ENCODE results near the gene PSMD5.
A peak's percentile ranks its signal among the peaks of the same experiment; 100 is the strongest.

PSMD5 gene

DNA sequence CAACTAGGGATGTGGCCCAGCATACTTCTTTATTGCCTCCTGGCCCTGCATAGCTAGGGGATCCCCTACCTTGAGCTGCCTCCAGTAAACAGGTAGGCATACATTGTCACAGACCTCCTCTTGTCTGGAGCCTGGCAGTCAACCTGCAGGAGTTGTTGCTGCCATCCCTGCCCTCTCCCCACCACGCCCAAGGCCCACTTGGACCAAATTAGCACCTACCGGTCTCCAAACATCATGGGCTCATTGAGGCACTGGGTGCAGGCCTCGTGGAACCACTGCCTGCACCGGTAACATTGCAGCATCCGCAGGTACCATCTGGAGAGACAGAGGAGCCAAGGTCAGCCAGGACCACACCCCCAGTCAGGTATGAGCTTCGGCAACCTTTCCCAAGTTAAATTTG is 23.9 kb upstream of the PSMD5 start:
- H3K36me3 Mint-ChIP-seq = peaks cover 12% of the 10 kb centered on the region
- H3K4me1 Mint-ChIP-seq = peaks cover 29% of the 10 kb centered on the region
- H3K4me3 Mint-ChIP-seq = no peak overlapping the region
- no peaks in the 10 kb centered on the region for H3K9me3 Mint-ChIP-seq
- no peaks in the 10 kb centered on the region for H3K27me3 Mint-ChIP-seq
- peak overlapping the region; percentile 30 for H3K27ac Mint-ChIP-seq

DNA sequence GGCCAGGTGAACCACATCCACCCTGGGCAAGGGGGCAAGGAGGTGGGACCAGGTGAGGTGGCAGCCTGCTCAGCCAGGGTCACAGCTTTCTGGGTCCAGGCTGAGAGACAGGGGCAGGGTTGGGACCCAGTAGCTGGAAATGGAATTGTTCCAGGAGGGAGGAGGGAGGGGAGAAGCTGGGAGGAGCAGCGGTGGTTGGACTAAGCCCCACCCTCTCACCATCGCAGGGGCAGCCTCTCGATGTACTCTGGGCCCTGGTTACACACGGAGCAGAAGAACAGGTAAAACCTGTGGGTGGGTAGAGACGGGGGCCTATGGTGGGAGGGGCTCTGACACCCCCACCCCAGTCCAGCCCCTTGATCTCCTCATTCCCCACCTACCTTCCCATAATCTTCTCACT is 23.1 kb upstream of the PSMD5 start:
- no peaks in the 10 kb centered on the region for H3K9me3 Mint-ChIP-seq
- no peak overlapping the region for H3K4me3 Mint-ChIP-seq
- H3K27ac Mint-ChIP-seq = no peak overlapping the region
- peaks cover 22% of the 10 kb centered on the region for H3K4me1 Mint-ChIP-seq
- no peaks in the 10 kb centered on the region for H3K27me3 Mint-ChIP-seq
- peaks cover 8% of the 10 kb centered on the region for H3K36me3 Mint-ChIP-seq

DNA sequence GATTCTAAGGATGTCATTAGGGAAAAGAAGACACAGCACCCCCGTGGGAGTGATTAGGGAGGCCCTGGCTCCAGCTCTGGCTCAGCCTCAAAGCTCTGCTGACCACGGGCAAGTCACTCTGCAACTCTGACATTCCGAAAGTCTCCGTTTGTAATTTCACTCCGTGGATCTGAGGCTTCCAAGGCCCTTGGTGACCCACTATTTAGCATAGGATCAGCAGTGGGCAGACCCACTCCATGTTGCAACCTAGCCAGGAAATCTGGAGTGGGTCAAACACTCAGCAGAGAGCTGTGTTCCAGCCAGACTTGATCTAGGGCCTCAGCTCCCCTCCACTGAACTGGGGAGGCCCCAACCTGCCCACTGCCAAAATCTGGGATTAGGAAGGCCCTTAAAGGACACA is 22.5 kb upstream of the PSMD5 start:
- peaks cover 8% of the 10 kb centered on the region for H3K36me3 Mint-ChIP-seq
- peaks cover 18% of the 10 kb centered on the region for H3K4me1 Mint-ChIP-seq
- H3K27me3 Mint-ChIP-seq = no peaks in the 10 kb centered on the region
- H3K4me3 Mint-ChIP-seq = no peak overlapping the region
- H3K27ac Mint-ChIP-seq = no peak overlapping the region
- no peaks in the 10 kb centered on the region for H3K9me3 Mint-ChIP-seq

DNA sequence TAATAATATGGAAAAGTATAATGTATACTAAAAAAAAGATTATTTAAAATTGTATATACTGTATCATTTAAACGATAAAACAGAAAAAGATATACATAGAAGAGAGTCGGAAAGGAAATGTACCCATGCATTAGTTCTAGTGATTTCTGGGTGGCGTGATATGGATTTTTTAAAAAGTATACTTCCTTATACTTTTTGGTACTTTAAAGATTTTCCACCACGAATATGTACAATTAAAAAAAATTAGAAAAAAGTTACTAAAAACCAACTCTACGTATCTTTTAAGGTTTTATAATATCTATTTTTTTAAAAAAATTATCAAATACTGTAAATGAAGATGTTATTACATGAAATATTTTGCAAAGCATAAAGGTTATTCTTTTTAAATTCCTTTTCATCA is 22.0 kb upstream of the PSMD5 start:
- Mint-ChIP-seq H3K4me3 (no peak overlapping the region), H3K9me3 (no peaks in the 10 kb centered on the region), H3K27ac (no peak overlapping the region), H3K27me3 (no peaks in the 10 kb centered on the region), H3K36me3 (peaks cover 8% of the 10 kb centered on the region), H3K4me1 (peaks cover 16% of the 10 kb centered on the region)

DNA sequence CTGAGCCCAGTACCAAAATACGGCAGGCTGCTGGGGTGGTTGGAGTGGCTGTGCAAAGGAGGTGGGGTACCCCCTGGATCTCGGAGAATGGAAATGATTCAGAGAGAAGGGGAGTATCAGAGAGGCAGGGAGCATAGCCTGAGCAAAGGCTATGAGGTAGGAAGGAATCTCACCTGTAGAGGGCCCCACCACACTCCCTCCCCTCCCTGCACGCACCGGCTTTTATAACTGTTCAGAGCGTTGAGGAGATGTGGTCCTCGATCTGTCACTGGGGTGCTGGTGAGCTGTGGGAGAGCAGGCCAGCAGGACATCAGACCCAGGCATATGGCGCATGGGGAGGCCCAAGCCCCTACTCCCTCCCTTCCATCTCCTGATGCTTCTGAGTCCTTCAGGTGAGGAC is 21.1 kb upstream of the PSMD5 start:
- peaks cover 8% of the 10 kb centered on the region for H3K4me1 Mint-ChIP-seq
- peak overlapping the region; percentile 23 for H3K27ac Mint-ChIP-seq
- no peaks in the 10 kb centered on the region for H3K27me3 Mint-ChIP-seq
- H3K36me3 Mint-ChIP-seq = peaks cover 9% of the 10 kb centered on the region
- H3K9me3 Mint-ChIP-seq = no peaks in the 10 kb centered on the region
- H3K4me3 Mint-ChIP-seq = no peak overlapping the region

DNA sequence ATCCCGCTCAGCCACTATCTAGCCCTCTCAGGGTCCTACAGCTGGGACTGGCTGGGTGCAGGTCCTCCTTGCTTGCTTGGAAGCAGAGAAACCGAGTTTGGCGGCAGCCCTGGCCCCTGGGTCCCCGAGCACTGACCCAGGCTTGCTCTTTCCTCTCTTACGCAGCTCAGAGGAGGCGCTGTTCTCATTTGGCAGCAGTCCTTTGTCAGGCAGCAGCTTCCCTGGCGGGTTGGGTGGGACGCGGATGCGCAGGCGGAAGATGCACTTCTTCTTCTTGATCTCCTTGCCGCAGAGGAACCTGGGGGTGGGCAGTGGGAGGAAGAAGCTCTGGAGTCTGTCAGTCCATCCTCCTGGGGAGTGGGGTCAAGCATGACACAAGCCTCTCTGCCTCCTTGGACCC is 19.7 kb upstream of the PSMD5 start:
- Mint-ChIP-seq H3K4me1 (peaks cover 3% of the 10 kb centered on the region), H3K9me3 (no peaks in the 10 kb centered on the region), H3K36me3 (peaks cover 11% of the 10 kb centered on the region), H3K27ac (no peak overlapping the region), H3K27me3 (no peaks in the 10 kb centered on the region), H3K4me3 (no peak overlapping the region)

DNA sequence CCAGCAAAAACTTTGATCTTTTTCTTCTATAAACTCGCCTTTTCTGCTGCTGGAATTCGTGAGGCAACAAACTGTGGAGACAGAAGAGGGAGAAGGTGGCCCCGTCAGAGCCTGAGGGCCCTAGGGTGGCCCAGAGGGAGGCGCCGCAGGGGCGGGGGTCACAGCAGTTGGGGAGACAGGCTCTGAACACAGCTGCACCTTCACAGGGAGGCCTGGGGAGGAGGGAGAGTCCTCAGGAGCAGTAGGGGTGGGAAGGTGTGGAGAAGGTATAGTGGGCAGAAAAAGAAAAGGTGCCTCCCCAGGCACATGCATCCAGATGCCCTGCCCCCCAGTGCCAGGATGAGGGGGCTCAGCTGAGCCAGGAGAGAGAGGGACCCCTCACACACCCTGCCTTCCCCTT is 19.2 kb upstream of the PSMD5 start:
- H3K4me1 Mint-ChIP-seq = peaks cover 3% of the 10 kb centered on the region
- H3K27me3 Mint-ChIP-seq = no peaks in the 10 kb centered on the region
- no peak overlapping the region for H3K4me3 Mint-ChIP-seq
- no peak overlapping the region for H3K27ac Mint-ChIP-seq
- no peaks in the 10 kb centered on the region for H3K9me3 Mint-ChIP-seq
- H3K36me3 Mint-ChIP-seq = peaks cover 11% of the 10 kb centered on the region

DNA sequence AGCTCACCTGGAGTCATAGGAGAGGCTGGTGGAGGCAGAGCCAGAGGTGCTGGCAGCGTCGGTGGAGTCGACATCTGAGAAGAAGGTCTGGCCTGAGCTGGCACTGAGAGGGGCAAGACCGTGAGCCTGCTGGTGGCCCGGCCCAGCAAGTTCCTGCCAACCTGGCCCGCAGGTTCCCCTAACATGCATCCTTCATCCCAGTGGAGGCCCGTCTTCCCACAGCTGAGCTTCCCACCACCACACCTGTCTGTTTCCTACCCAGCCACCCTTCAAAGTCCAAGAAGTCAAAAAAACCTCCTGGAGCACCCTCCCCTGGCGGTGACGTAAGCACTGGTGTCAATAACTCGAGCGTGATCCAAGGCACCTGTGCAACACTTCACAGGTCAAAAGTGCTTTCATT is 17.4 kb upstream of the PSMD5 start:
- Mint-ChIP-seq H3K4me3 (no peak overlapping the region), H3K9me3 (no peaks in the 10 kb centered on the region), H3K4me1 (peaks cover 3% of the 10 kb centered on the region), H3K36me3 (peaks cover 8% of the 10 kb centered on the region), H3K27me3 (no peaks in the 10 kb centered on the region), H3K27ac (no peak overlapping the region)

DNA sequence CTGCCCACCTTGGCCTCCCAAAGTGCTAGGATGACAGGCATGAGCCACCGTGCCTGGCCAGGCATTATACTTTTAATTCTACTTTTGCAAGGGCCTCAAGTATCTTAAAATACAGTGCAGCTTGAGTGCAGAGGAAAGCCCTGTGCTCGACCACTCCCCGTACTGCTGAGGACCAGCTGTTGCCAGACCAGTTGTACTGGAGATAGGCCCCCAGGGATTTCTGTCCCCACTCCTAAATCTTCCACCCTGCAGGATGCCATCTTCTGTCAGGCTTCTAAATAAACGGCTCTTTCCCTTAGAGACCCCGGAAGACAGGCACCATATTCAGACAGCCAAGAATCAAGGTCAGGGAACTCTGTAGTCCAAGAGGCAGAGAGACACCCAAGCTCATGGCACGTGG is 16.6 kb upstream of the PSMD5 start:
- H3K27me3 Mint-ChIP-seq = no peaks in the 10 kb centered on the region
- peaks cover 8% of the 10 kb centered on the region for H3K36me3 Mint-ChIP-seq
- no peak overlapping the region for H3K27ac Mint-ChIP-seq
- no peak overlapping the region for H3K4me3 Mint-ChIP-seq
- H3K4me1 Mint-ChIP-seq = peaks cover 3% of the 10 kb centered on the region
- no peaks in the 10 kb centered on the region for H3K9me3 Mint-ChIP-seq

DNA sequence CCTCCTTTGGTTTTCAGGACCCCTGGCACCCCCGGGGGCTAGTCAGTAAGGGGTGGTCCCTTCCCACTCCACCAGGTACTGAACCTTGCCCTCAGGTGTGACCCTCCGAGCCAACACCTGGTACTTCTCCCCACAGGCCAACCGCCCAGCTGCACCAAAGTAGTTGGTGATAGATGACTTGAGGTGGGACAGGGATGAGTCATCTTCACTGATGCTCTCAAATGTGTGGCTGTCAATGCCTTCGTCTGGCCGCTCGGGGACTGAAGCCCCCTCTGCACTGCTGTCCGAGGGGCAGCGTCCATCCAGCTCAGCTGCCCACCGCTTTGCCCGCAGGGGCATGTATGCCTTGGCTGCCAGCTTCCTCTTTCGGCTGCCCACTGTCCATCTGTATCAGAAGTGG is 15.2 kb upstream of the PSMD5 start:
- Mint-ChIP-seq H3K4me3 (no peak overlapping the region), H3K36me3 (peaks cover 5% of the 10 kb centered on the region), H3K4me1 (no peaks in the 10 kb centered on the region), H3K27ac (peak overlapping the region; percentile 12), H3K27me3 (no peaks in the 10 kb centered on the region), H3K9me3 (no peaks in the 10 kb centered on the region)

DNA sequence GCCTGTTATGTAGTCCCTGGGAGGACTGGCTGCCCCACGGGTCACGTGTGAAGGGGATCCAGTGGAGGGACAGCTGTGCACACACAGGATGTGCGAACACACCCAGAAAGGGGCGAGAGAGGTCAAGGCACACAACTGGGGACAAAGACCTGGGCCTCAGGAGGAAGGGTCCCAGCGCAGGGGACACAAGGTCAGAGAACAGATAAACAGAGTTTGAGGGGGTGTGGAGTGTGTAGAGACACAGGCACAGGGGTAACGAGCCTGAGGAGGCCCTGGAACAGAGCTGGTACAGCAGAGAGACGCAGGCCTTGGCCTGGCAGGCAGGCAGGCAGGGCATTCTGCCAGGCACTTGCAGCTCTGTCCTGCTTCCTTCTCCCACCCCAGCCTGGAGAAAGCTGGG is 14.8 kb upstream of the PSMD5 start:
- Mint-ChIP-seq H3K9me3 (no peaks in the 10 kb centered on the region), H3K36me3 (peaks cover 5% of the 10 kb centered on the region), H3K4me3 (no peak overlapping the region), H3K27me3 (no peaks in the 10 kb centered on the region), H3K27ac (no peak overlapping the region), H3K4me1 (no peaks in the 10 kb centered on the region)

DNA sequence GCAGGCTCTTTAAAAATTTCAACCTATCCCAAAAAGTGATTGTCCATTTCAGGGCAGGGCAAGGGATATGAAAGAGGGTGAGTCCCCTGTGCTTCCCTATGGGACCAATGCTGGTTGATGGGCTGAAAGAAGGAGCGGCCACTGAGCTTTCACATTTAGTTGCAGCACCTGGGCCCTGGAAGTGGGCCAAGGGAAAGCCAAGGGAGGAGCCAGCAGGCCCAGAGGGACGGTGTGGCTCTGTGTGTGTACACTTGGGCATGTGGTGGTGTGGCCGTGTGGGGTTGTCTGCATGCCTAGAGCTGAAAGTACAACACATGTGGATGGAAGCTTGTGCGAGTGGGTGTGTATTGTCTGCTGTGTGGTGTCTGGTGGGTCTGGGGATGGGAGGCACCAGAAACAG is 14.0 kb upstream of the PSMD5 start:
- Mint-ChIP-seq H3K4me1 (no peaks in the 10 kb centered on the region), H3K4me3 (no peak overlapping the region), H3K27me3 (no peaks in the 10 kb centered on the region), H3K27ac (no peak overlapping the region), H3K9me3 (no peaks in the 10 kb centered on the region), H3K36me3 (peaks cover 5% of the 10 kb centered on the region)

DNA sequence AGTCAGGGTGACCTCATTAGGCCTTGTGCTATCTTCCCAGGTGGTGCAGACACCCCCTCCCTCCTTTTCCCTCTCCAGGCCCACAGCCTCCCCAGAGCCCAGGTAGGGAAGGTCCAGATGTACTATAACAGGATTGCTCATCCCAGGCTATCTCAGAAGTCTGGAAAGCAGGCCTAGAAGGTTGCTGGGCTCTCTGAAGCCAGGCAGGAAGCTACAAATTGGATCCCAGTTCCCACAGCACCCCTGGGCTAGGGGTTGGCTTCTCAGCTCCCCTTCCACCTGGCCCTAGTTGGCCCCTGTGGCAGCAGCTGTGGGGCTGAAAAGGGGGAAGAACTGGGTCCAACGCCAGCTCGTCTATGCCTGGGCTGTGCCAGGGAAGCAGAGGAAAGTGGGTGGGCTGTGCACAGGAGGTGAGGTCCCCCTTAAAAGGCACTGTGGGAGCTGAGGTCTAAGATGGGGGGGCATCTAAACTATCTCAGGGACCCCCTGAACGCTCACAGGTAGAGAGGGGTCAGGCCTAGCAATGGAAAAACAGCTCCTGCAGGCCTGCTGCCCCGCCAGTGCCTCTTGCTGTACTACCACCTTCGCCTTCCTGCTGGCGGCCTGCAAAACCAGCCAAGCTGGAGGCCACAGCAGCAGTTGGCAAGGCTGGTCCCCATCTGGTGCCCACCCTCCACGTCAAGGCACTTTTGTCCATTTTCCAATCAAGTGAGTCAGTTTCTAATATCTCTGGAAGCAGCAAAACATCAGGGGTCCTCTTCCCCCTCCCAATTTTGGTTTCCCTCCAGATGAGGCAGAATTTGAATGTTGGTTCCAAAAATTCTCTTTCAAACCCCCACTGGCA is 13.3 kb upstream of the PSMD5 start:
- Mint-ChIP-seq H3K36me3 (peaks cover 3% of the 10 kb centered on the region), H3K27ac (no peak overlapping the region), H3K27me3 (no peaks in the 10 kb centered on the region), H3K9me3 (no peaks in the 10 kb centered on the region), H3K4me3 (no peak overlapping the region), H3K4me1 (no peaks in the 10 kb centered on the region)

DNA sequence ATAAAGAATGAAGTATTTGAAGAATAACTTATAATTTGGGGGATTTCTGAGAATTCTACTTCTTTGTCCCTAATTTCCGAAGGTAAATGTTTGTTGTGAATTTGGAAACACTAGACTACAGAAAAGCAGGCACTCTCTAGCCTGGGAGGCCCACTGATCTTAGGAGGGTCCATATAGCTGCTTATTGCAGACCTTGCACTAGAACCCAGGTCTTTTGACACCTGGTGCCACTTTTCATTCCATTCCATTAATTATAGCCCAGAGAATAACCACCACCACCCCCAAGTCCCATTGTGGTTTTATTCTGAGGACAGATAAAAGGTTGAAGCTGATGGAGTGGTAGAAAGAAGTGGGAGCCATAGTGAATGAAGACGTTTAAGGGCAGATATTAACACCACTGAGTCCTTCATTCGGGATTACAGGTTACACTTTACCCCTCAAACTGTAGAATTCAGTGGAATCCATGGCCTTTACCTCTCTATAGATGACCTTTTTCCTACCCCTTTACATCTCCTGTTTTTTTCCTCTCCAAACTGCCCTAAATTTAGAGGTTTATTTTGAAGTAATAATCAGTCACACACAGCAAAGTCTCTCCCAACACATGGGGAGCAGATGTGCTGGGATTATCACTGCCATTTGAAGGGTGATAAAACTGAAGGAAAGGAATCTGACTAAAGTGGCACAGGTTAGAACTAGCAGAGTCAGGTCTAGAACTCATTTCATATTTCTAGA is 12.0 kb upstream of the PSMD5 start:
- Mint-ChIP-seq H3K9me3 (no peaks in the 10 kb centered on the region), H3K27me3 (no peaks in the 10 kb centered on the region), H3K4me1 (peaks cover 5% of the 10 kb centered on the region), H3K36me3 (peaks cover 3% of the 10 kb centered on the region), H3K4me3 (no peak overlapping the region), H3K27ac (peak overlapping the region; percentile 56)

DNA sequence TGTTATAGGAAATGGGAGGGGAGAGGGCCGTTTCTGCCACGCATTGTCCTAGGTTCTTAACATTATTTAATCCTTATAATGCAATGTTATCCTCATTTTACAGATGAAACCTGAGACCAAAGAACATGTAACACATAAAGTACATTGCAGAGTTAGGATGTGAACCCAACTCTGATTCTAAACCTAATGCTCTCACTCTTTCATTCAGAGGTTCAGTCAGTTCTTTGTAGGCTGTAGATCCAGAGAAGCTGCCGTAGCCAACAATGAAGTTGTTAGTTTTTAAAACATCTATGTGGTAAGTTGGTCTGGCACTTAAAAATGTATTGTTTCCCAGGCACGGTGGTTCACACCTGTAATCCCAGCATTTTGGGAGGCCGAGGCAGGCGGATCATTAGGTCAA is 10.5 kb upstream of the PSMD5 start:
- peaks cover 11% of the 10 kb centered on the region for H3K4me1 Mint-ChIP-seq
- no peaks in the 10 kb centered on the region for H3K36me3 Mint-ChIP-seq
- no peaks in the 10 kb centered on the region for H3K27me3 Mint-ChIP-seq
- H3K4me3 Mint-ChIP-seq = no peak overlapping the region
- H3K9me3 Mint-ChIP-seq = no peaks in the 10 kb centered on the region
- no peak overlapping the region for H3K27ac Mint-ChIP-seq

DNA sequence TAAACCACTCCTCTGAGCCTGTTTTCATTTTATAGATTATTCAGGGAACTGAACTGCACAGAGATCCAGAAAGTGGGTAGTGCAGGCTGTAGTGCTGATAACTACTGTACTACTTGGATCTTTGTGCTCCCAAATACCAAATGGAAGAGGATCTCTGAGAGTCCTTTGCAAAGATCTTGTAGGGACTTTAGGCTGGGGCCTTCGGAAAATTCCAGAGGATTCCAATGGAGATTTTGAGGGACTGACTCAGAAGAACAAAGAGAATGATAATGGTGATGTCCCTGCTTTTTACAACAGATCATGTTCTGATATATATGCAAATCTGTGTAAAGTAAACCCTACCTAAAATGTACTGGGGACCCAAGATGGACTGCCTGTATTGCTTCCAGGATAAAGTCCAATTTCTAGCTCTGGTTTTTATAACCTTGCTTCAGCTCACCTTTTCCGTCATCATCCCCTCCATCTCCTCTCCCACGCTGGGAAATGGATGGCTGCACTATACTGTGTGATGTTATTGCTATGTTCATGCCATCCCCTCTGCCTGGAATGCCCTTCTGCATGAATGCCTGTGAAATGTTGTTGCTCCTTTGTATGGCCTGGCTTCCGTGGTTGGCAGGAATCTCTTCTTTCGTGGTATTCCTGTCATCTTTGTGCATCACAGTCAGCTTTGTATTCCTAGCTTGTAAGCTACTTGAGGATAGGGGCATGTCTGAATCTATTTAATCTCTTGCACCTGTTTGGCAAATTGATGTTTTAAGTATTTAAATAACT is 9.7 kb upstream of the PSMD5 start:
- Mint-ChIP-seq H3K4me1 (peaks cover 19% of the 10 kb centered on the region), H3K36me3 (no peaks in the 10 kb centered on the region), H3K27ac (no peak overlapping the region)

More for the DNA sequence above, 9.7 kb upstream of the PSMD5 start:
- Mint-ChIP-seq H3K9me3 (no peaks in the 10 kb centered on the region), H3K4me3 (no peak overlapping the region), H3K27me3 (no peaks in the 10 kb centered on the region)
